Stimulated activated CD4-positive, alpha-beta T cell treated with anti-CD3 and anti-CD28 coated beads, Interleukin-2, amount 100 ng/mL, for 4 hours (primary cell): ENCODE measurements around the gene ZFAND2B.

Experiments
- DNase-seq: peaks from one replicate; pipeline ENCODE4 v3.0.0-alpha.2; 2020; ENCODE audit warnings: low read depth

ZFAND2B gene

GRCh38 chr2:219220652-219221402 is 14.2 kb downstream of the ZFAND2B start:
- no peak for DNase-seq

DNA sequence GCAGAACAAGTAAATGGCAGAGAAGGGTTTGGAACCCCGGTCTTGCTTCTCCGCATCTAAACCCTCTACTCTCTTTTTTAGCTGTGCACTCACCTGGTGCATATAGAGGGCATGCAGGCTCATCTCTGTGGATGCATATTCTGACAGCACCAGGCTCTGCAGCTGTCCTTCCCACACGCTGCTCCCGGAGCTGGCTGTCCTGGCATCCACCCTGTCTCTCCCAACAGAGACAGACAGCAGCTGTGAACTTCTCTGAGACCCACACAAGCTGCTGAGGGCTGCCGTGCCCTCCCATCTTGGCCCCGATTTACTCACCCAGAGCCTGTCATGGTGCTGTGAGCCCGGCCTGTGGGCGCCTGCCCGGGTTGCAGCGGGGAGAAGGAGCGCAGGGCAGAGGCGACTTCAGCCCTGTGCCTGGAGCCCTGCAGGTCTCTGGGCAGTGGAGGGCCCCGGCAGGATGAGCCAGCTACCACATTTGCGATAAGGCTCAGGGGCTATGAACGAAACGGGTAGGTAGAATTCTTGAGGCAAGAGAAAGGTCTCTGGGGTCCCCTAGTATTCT is 15.5 kb downstream of the ZFAND2B start:
- no peak for DNase-seq

DNA sequence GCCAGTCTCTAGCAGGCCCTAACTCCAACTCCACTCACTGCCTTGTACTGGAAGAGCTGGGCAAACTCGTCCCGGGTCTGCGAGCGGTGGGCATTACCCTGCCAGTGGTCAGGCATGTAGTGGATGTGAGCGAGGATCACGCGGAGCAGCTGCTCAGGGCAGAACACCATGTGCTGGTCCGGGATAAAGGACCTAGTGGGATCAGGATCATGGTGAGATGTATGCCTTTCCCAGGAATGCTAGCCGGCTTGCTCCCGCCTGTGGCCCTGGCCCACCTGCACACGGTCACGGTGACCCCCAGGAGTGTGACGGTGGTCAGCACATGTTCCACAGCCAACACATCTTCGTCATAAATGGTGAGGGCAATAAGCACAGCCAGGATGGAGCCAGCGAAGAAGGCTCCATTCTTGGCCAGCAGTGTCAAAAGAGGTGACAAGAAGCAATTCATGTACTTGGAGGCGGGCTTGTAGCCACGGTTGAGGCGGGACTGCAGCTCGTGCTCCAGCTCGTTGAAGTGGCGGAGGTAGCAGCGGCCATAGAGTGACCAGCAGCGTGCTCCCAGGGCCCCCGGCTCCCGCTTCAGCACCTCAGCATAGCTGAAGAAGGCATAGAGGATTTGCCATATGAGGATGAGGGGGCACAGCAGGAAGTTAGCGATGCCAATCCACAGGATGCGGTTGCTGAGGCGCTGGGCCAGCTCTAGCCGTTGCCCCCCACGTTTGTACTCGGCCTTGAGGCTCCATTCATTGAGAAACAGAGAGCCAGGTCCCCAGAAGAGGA is 17.4 kb downstream of the ZFAND2B start:
- no peak for DNase-seq

- no peak for DNase-seq
Measured at GRCh38 chr2:219225350-219225749, 18.8 kb downstream of the ZFAND2B start.

GRCh38 chr2:219228041-219228910 is 21.7 kb downstream of the ZFAND2B start:
- DNase-seq, result no peak

- no peak for DNase-seq
Measured at GRCh38 chr2:219228911-219229304, 22.3 kb downstream of the ZFAND2B start.

DNA sequence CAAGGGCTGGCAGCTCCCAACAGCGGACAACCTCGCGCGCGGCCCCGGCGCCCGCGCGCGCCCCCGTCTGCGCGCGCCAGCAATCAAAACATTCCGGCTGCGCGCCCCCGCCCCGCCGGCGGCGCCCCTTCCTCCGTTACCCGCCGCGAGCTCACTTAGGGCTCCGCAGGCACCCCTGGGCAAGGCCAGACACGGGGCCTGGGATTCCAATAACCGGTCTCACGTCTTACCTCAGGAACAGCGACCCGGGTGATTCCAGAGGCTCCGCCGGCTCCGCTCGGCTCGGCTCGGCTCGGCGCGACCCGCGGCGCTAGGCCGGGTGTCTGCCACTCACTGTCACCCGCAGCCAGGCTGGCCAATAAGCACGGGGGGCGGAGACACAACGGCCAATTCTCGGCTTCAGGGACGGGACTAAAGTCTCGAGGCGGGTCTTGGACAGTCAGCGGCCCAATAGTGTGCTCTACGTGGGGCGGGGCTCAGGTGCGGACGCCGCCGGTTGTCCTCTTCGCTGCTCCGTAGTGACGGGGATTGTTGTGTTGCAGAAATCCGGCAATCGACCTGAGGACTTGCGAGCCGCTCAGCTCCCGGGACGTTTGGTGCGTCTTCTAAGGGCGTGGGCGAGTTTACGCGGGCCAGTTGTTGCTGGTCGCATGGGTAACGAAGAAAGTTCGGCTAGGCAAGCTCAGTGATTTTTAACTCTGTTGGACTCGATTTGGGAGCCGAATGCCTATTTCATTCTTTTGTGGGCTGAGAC is 22.9 kb downstream of the ZFAND2B start, which contains the start of the genes ANKZF1 and ATG9A:
TSS of gene ANKZF1 (plus strand) at position 502 of the 754 bp plus-strand sequence. CDS start 452 bp downstream, outside the sequence.
TSS of gene ATG9A (minus strand) at position 332 of the 754 bp plus-strand sequence. CDS start 1,612 bp downstream, outside the sequence.
- peak; percentile 98 for DNase-seq

GRCh38 chr2:219230059-219230540 is 23.5 kb downstream of the ZFAND2B start:
- no peak for DNase-seq

DNA sequence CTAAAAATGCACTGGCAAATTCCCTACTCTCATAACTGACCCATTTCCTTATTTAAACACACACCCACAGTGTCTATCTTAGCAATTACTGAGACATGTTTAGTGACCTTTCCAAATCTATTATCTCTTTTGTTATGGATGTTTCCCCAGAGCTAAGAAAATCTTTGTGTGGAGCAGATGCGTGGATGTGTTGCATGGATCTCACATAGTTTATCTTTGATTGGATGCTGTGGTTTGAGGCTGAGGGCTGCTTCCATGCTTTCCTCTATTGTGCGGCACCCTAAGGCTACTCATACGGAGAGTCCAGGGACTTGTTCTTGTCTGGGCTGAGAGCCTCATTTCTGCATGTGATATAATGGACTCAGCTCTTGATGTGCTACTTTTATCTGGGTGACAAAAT is 27.7 kb downstream of the ZFAND2B start:
- DNase-seq, result no peak

DNA sequence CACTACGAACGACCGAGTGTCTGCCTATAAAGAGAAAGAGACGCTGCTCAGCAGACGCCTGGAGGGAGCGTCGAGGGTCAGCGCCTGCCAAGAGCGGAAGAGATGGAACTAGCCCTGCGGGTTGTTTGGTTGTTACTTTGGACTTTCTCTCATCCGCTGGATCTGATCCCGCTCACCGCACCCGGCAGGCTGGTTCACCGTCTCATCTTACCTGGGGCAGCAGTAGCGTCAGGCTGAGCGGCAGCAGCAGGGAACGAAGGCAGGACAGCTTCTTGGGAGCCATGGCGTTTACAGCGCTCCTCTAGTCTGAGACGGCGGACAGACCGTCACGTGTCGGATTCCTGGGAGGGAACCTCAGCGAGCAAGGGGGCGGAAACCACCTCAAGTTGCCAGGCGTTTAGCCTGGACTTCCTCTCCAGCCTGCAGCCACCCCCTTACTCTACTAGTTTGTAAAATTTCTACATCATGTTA is 36.7 kb downstream of the ZFAND2B start:
- DNase-seq, result no peak

DNA sequence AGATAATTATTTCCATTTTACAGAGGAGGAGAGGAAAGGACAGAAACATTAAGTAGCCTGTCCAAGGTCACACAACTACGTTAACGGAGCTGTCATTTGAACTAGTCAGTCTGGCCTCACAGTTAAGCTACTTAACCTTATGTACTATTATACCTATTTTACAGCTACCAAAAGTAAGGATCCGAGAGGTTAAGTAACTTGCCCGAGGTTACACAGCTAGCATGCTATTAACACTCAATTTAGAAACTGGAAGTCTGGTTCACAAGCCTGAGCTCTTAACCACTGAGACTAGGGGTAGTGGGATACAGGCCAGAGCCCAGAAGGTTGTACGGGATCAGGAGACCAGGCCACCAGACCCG is 38.2 kb downstream of the ZFAND2B start:
- no peak for DNase-seq

- peak; percentile 76 for DNase-seq
Measured at GRCh38 chr2:219245148-219245898, 38.7 kb downstream of the ZFAND2B start, which contains the start of the genes GLB1L and STK16. Gene GLB1L (minus strand): TSS chr2:219245444. CDS start chr2:219243573, 1,871 bp downstream. Gene STK16 (plus strand): TSS chr2:219245479. CDS start chr2:219246000, 521 bp downstream.

DNA sequence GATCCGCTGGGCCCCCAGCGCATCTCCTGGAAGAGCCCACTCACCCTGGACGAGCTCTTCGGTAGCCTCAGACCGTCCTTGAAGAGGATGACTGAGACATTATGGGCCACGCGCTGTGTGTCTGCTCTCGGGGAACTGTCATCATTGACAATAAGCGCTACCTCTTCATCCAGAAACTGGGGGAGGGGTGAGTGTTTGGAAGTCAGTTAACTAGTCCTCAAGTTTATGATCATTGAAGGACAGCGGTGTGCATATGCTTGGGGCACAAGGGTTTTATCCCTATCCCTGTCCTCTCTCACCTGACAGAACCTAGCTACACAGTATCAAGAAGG is 39.3 kb downstream of the ZFAND2B start:
- no peak for DNase-seq

- no peak for DNase-seq
Measured at GRCh38 chr2:219246559-219246958, 40.0 kb downstream of the ZFAND2B start.

DNA sequence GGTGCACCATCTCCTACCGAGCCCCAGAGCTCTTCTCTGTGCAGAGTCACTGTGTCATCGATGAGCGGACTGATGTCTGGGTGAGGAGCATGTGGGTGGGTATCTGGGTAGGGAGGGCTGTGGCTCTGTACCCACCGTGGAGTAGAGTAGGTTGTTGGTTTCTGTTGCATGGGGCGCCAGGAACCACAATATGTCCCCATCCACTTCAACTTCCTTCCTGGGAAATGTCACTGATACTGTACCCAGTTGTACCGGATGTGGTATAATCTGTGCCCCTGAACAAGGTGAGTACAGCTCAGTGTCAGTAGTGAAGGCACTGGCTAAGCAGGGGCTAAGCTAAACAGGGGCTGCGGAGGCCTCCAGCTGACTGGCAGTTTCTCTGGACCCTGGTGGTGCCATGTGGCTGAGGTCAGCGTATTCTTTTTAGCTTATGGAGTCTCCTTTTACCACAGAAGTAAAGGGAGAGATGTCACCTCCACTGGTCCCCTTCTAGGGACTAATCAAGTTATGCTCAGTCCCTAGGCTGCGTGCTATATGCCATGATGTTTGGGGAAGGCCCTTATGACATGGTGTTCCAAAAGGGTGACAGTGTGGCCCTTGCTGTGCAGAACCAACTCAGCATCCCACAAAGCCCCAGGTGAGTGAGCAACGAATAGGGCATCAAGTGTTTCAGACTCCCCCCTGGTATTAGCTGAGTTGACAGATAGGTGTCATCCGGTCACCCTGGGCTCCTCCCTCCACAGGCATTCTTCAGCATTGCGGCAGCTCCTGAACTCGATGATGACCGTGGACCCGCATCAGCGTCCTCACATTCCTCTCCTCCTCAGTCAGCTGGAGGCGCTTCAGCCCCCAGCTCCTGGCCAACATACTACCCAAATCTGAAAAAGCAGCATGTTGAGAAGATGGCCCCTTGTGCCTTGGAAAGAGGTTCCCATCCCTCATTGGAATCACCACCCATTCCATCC is 41.4 kb downstream of the ZFAND2B start:
- peak; percentile 62 for DNase-seq

DNA sequence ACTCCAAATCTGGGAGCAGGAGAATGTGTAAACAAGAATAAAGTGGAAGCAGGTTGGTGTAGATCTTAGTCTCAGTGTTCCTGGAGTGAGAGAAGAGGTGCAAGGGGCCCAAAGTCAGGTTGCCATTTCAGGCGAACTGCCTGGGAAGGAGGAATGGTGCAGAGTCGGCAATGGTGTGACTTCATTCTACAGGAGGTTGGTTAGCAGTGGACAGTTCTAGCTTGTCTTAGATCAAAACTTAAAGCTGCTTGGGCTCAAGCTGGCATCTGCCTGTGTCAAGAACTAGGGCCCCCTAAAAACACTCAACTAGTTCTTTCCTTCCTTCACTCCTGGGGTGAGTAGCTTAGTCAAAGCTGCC is 42.2 kb downstream of the ZFAND2B start:
- no peak for DNase-seq

GRCh38 chr2:219249203-219249980 is 42.8 kb downstream of the ZFAND2B start:
- DNase-seq, result peak; percentile 23
